Measurements from ENCODE around the gene GSG1L.

DNA sequence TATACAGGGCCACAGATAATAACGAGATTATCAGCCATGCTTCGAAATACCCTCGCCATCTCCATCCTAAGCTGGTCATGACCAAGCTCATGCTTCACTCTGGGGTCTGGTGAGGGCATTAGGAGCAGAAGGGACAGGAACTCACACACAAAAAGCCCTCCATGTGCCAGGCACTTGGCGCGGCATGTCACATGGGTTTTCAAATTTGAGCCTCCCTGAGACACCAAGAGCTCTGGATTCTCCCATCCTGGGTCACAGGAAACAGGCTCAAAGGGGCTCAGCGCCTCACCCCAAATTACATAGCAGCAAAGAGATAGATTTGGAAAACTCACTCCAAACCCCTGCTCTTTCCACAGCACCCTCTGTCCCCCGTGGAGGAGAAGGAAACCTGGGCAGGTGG, 239.5 kb downstream of the GSG1L start:
- TF ChIP-seq, protein P1, sequence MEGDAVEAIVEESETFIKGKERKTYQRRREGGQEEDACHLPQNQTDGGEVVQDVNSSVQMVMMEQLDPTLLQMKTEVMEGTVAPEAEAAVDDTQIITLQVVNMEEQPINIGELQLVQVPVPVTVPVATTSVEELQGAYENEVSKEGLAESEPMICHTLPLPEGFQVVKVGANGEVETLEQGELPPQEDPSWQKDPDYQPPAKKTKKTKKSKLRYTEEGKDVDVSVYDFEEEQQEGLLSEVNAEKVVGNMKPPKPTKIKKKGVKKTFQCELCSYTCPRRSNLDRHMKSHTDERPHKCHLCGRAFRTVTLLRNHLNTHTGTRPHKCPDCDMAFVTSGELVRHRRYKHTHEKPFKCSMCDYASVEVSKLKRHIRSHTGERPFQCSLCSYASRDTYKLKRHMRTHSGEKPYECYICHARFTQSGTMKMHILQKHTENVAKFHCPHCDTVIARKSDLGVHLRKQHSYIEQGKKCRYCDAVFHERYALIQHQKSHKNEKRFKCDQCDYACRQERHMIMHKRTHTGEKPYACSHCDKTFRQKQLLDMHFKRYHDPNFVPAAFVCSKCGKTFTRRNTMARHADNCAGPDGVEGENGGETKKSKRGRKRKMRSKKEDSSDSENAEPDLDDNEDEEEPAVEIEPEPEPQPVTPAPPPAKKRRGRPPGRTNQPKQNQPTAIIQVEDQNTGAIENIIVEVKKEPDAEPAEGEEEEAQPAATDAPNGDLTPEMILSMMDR (IDR thresholded peaks at IDR 0.05), result no peak
- no peak for TF ChIP-seq POLR2A (IDR thresholded peaks at IDR 0.05)
